HG02759 (cell line): ENCODE data around the gene CALD1.

Experiments used
- ATAC-seq: cut with Tn5 transposase; IDR thresholded peaks from one replicate; pipeline ENCODE4 v1.9.1; 2021; ENCODE audit warnings: mild to moderate bottlenecking, moderate library complexity; ENCODE audit not compliant: unreplicated experiment

Gene CALD1

DNA sequence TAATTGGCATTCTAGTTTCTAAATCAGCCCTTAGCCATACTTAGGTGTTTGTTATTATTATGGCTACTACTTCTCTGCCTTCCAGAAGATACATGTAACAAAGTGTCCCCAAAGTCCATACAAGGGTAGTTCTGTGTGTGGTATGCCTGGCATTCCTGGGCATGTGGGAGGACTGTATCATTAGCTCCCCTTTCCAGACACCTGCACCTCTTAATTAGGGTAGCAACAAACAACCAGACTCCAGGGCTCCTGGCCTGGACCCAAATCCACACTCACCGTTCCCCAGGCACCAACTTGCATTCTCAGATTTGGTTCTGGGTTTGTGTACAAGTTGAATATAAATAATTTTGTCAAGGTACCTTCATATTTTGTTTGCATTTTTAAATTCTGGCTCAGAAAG lies 15.5 kb upstream of the CALD1 start:
- ATAC-seq, result no peak

- no peak for ATAC-seq
Observed at GRCh38 chr7:134764365-134764764, 15.1 kb upstream of the CALD1 start.

DNA sequence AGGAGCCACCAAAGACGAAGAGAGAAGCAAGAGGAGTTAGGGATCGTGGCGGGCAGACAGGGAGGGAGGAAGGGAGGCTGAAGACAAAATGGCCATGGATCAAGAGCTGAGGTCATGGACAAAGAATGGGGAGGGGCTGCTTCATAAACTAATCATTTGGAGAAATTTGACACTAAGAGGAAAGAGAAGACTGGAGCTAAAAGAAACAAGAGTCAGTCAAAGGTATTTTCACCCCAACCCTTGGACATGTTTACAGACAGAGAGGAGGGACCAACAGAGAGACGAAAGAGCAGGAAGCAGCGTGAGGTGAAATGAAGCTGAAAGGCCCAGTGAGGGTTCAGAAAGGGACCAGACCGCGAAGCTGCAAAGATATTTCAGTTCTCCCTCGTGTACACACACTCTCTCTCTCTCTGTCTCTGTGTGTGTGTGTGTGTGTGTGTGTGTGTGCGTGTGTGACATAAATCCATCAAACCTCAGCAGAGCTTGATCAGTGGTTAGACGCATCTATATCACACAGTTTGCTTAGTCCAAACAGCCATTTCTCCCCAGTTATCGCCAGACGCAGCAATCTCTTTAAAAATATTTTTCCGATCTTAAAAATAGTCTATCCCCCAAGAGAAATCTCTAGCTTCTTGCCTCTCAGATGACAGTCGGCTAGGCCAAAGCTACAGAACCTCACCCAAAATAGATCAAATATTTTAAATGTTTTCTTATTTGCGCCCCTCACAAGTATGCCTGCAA lies 12.5 kb upstream of the CALD1 start:
- peak; percentile 71 for ATAC-seq

DNA sequence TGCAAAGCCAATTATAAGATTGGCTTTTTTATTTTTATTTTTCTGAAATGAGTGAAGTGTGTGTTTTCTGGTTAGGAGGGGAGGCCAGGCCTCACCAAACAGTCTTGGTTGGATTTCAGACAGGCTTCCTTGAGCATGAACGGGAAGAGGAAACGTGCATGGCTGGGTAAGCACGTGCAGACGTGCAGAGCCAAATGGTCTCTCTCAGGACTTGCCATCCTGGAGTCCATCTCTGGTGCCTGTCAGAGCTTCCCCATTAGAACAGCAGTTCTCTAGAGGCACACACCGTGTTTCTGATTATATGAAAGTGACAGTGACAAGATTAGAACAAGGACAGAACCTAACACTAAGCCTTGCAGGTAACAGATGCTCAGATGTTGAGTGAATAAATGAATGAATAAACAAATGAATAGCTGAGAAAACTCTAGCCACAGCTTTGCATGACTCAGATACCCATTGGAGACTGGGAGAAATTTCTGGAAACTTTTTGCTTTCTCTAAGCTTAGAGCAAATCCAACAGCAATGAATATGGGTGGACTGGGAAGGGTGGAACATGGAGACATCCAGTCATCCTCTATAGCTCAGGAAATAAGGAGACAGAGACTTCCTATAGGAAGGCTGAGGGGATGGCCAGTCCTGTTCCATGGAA lies 11.8 kb upstream of the CALD1 start:
- ATAC-seq, result no peak

- ATAC-seq, result no peak
Observed at GRCh38 chr7:134768243-134768642, 11.2 kb upstream of the CALD1 start.

GRCh38 chr7:134770676-134771075 lies 8.8 kb upstream of the CALD1 start:
- no peak for ATAC-seq

DNA sequence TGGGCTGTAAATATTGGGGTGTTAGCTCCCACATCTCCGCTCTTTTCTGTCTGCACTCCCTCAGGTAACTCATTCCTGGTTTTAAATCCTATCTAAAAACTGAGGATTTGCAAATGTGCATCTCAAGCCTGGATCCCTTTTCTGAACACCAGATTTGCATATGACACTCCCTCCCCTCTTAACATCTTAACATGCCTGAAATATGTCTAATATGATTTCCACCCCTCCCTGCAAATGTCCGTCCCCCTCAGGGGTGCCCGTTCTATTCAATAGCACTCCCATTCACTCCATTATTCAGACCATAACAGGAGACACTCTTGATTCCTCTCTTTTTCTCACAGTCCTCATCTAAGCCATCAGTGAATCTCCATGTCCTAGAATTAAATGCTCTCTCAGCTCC lies 8.3 kb upstream of the CALD1 start:
- no peak for ATAC-seq

DNA sequence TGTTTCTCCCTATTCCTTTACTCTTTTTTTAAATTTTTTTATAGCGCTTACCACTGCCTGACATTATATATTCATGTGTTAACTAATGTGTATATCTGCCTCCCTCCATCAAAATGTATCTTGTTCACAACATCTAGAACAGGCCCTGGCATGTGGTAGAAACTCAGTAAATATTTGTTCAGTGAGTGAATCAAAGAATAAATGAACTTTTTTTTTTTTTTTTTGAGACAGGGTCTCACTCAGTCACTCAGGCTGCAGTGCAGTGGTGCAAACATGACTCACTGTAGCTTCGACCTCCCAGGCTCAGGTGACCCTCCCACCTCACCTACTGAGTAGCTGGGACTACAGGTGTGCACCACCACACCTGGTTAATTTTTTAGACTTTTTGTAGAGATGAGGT lies 7.5 kb upstream of the CALD1 start:
- no peak for ATAC-seq

DNA sequence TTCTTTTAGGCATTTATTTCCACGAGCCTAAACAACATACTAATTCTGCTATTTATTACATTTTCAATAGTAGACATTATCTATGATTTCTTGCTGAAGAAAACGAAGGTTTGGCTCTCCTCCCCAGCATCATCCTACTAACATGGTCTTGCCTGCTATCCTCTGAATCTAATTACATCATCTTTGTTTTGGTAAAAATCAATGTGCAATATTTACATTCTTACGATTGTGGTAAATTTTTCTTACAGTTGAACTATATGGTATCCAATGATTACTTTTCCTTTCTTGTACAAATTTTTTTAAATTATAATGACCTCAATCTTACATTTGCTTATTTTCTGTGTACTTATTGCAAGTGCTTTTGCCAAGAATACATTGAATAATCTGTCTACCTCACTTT lies 7.0 kb upstream of the CALD1 start:
- no peak for ATAC-seq

DNA sequence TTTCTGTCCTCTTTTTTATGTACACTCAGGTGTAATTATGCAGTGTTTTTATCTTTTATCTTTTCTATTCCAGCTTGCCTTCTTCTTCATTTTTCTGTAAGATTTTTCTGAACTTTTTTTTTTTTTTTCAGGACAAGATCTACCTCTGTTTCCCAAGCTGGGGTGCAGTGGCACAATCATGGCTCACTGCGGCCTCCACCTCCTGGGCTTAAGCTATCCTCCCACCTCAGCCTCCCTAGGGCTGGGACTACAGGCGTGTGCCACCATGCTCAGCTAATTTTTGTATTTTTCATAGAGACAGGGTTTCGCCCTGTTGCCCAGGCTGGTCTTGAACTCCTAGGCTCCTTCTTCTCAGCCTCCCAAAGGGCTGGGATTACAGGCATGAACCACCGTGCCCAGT lies 6.3 kb upstream of the CALD1 start:
- ATAC-seq, result no peak

GRCh38 chr7:134774119-134774518 lies 5.3 kb upstream of the CALD1 start:
- no peak for ATAC-seq

DNA sequence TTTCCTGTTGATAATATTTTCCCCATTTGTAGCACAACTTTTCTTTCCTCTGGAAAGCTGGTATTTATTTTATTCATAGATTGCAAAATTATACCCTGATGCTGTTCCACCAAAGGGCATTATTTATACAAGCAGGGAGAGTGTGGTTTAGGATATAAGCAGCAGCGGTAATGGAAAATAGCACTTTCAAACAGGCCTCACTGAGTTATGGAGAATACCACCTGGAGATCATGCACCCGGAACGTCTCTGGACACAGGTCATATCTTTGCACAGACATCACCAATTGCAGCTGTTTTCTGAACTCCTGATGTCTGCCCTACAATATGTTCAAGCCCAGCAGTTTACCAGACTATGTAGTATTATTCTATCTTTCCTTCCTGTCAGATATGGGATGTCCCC lies 2.0 kb upstream of the CALD1 start:
- no peak for ATAC-seq

GRCh38 chr7:134777908-134778580 lies 1.4 kb upstream of the CALD1 start:
- ATAC-seq, result no peak

DNA sequence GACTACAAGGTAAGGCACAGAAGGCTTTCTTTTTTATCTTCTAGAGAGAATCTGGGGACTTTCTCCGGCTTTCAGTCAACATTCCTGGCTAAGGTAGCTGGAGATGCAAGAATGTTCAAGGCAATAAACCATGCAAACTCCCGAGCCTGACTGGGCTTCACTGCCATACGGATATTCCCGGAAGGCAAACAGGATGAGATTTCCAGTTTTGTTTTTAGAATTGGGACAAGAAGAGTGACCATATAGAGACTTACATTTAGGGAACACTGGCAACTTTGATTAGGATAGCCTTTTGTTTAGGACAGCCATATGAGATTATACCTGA lies 269 bp downstream of the CALD1 start:
- ATAC-seq, result no peak

DNA sequence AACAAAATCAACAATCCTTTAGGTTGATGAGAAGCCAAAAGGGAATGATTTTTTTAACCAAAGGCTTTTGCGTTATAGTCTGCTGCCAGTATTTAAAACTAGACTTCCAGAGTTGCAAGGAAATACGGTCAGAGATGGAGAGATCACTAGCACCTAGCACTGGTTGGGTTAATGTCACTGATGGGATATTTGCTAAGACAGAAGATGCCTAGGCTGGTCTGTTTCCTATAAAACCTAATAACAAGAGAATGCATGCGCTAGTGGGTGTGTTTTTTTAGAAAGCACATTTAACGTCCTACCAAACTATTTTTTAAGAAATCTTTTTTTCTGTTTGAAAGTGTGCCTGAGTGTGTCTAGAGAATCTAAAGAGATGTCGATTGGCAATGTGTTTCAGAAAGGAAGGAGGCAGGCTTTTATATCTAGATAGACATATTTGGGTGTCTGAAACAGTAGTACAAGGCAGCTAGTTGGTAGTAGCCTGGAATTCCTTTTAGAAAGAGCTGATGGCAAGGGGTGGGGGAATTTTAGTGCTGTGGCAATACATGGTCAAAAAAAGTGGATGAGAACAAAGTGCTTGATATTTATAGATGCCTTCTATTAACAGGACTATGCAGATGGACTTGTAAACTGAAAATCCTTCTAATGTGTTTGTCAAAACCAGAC lies 863 bp downstream of the CALD1 start:
- no peak for ATAC-seq

DNA sequence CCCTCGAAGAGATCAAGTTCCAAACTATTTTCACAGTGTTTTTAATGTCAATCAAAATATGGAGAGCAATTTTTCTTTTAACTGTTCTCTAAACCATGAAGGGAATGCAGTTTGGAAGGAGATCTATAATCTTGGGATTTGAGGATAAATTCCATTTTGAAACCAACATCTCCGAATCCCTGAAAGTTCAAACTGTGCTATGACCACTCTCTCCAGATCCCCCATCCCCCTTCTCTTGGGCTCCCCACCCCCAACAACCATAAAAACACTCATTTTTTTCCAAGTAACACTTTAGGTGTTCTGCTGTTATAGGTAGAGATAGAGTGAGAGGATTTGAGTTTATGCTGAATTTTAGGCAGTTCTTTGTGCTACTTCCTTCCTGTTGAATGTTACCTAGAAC lies 1.7 kb downstream of the CALD1 start:
- ATAC-seq, result no peak

- peak; percentile 77 for ATAC-seq
Observed at GRCh38 chr7:134782121-134782623, 2.7 kb downstream of the CALD1 start.

- ATAC-seq, result no peak
Observed at GRCh38 chr7:134783294-134784069, 4.0 kb downstream of the CALD1 start.

GRCh38 chr7:134784251-134785049 lies 5.0 kb downstream of the CALD1 start:
- ATAC-seq, result no peak

DNA sequence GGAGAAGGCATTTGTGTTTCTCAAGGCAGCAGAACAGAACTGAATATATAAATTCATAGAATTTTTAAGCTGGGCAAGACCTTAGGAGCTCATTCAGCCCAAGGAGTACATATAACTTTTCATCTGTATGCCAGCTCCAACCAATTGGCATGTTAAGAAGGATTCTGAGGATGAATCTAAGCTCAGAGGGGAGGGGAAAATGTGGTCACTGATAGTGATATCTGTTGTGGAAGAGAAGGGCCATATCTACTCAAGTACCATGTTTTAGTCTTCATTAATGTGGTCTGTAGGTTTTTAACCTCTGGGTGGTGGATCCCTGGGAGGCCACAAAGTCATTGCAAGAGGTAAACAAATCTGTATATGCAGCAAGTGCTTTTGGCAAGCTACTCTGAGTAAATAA lies 6.4 kb downstream of the CALD1 start:
- ATAC-seq, result no peak
